K562 (cell line): Measurements from ENCODE around the gene CCSER2. TPM values are rescaled to one million over a fixed set of nuclear protein-coding genes. Genes with fewer than 3 reads are reported as not detected.

ENCODE experiments used
- ATAC-seq: fragments of 200-7000 bp; cut with Tn5 transposase; 3 replicates; pipeline ENCODE4 v1.9.1; 2020; ENCODE audit warnings: moderate library complexity
- BruUV-seq: library from RNA; stranded (reverse); fragments of 400-500 nt; replicated peaks from 2 replicates; lab custom pipeline; 2021; lab: Mats Ljungman, UMichigan
- CTCF ChIA-PET: fragments of 300-600 bp; formaldehyde crosslinking; extraction: SDS; loops from one replicate; lab custom pipeline; 2021; ENCODE audit warnings: low intra/inter-chr PET ratio; lab: Yijun Ruan, JAX
- POLR2A ChIA-PET: fragments of 300-600, 350-650 bp; sonication (Branson Sonifier 250); formaldehyde crosslinking; extraction: SDS; loops from one replicate; lab custom pipeline; 2021; ENCODE audit warnings: antibody characterized with exemption, inconsistent platforms; lab: Yijun Ruan, JAX
- DNase-seq, 4 experiments: peaks; one replicate each; pipeline versions ENCODE4 v3.0.0 to v3.0.0-alpha.2; 2011 to 2018; ENCODE audit warnings: low spot score in 3 of 4, mixed read lengths in 3 of 4; ENCODE audit errors: extremely low read depth in 1 of 4
- FAIRE-seq: peaks from 2 replicates; lab custom pipeline; 2011; peaks lifted over from hg19 to GRCh38; lab: Jason Lieb, UNC
- H2AFZ ChIP-seq: 2 replicates; pipeline ENCODE4 v1.6.0; 2011; ENCODE audit warnings: low read depth, low read length, control low read depth, inconsistent platforms
- H3K27ac ChIP-seq: fragments of 200-600 bp; 3 replicates; pipeline ENCODE4 v1.8.0; 2011; ENCODE audit warnings: low read depth, mild to moderate bottlenecking, control low read depth, inconsistent platforms, low read length, moderate library complexity, mixed read lengths; ENCODE audit errors: extremely low read depth
- H3K27me3 ChIP-seq, 2 experiments: fragments of 300-600 bp in 1 of 2; 2 replicates in 1 of 2; 3 replicates in 1 of 2; pipeline versions ENCODE4 v1.6.0 to v1.8.0; 2011; ENCODE audit warnings: inconsistent platforms in 2 of 2, low read length in 2 of 2, mild to moderate bottlenecking in 1 of 2, mixed read lengths in 1 of 2, moderate library complexity in 1 of 2; ENCODE audit not compliant: control insufficient read depth in 2 of 2, insufficient read depth in 2 of 2
- H3K36me3 ChIP-seq: fragments of 300-600 bp; 3 replicates; pipeline ENCODE4 v1.8.0; 2011; ENCODE audit warnings: mild to moderate bottlenecking, low read length, inconsistent platforms; ENCODE audit not compliant: control insufficient read depth, insufficient read depth
- H3K4me1 ChIP-seq, 2 experiments: fragments of 200-600 bp in 1 of 2; replicated peaks in 1 of 2; 2 replicates in 1 of 2; 3 replicates in 1 of 2; pipeline versions ENCODE4 v1.5.1 to v1.8.0; 2011; ENCODE audit warnings: inconsistent platforms in 2 of 2, low read length in 2 of 2, mild to moderate bottlenecking in 1 of 2, mixed read lengths in 1 of 2, moderate library complexity in 1 of 2; ENCODE audit not compliant: control insufficient read depth in 2 of 2, insufficient read depth in 2 of 2
- H3K4me2 ChIP-seq: 2 replicates; pipeline ENCODE4 v1.6.1; 2011; ENCODE audit warnings: low read length, control low read depth, inconsistent platforms, mixed read lengths; ENCODE audit not compliant: insufficient read depth
- H3K4me3 ChIP-seq: fragments of 200-600 bp; sonication (generic), shearing (Covaris generic); 2 replicates; pipeline ENCODE4 v1.5.1; 2016; ENCODE audit warnings: control low read depth, inconsistent platforms
- H3K79me2 ChIP-seq: fragments of 200-600 bp; 3 replicates; pipeline ENCODE4 v1.8.0; 2011; ENCODE audit warnings: low read length, inconsistent platforms; ENCODE audit not compliant: control insufficient read depth, insufficient read depth
- H3K9ac ChIP-seq, 2 experiments: 2 replicates each; pipeline versions ENCODE4 v1.6.0 to v1.6.1; 2011; ENCODE audit warnings: low read depth in 2 of 2, low read length in 2 of 2, control low read depth in 1 of 2, inconsistent platforms in 1 of 2, mild to moderate bottlenecking in 1 of 2, mixed read lengths in 1 of 2; ENCODE audit not compliant: insufficient read depth in 1 of 2
- H3K9me1 ChIP-seq: one replicate; pipeline ENCODE4 v1.6.0; 2011; ENCODE audit warnings: inconsistent platforms, mild to moderate bottlenecking, low read length, moderate library complexity; ENCODE audit not compliant: control insufficient read depth, insufficient read depth
- H3K9me3 ChIP-seq: replicated peaks from 2 replicates; pipeline ENCODE4 v1.5.1; 2011; ENCODE audit warnings: low read depth, low read length, inconsistent platforms; ENCODE audit not compliant: control insufficient read depth, insufficient read depth
- H4K20me1 ChIP-seq: replicated peaks from 2 replicates; pipeline ENCODE4 v1.6.1; 2011; ENCODE audit warnings: low read length, inconsistent platforms, mixed read lengths; ENCODE audit not compliant: control insufficient read depth, insufficient read depth
- ATF6 ChIP-seq: sonication (generic); formaldehyde crosslinking; IDR thresholded peaks from 2 replicates; pipeline ENCODE4 v1.4.0; 2020; ENCODE audit warnings: mild to moderate bottlenecking, missing genetic modification reagents
- CTBP1 ChIP-seq: fragments of 450-650 bp; IDR thresholded peaks from 2 replicates; pipeline ENCODE4 v1.6.1; 2016; ENCODE audit warnings: borderline replicate concordance
- FOXK2 ChIP-seq, 2 experiments: fragments of 450-650 bp; IDR thresholded peaks in 1 of 2; conservative IDR thresholded peaks in 1 of 2; 2 replicates each; pipeline ENCODE4 v1.6.1; 2016; ENCODE audit warnings: low read depth in 2 of 2, mild to moderate bottlenecking in 1 of 2
- HNRNPUL1 ChIP-seq: fragments of 200-400 bp; formaldehyde crosslinking; IDR thresholded peaks from 2 replicates; pipeline ENCODE4 v1.6.1; 2017; ENCODE audit warnings: low read length
- IRF2 ChIP-seq: sonication (generic); formaldehyde crosslinking; IDR thresholded peaks from 2 replicates; pipeline ENCODE4 v1.8.1; 2022; ENCODE audit warnings: mild to moderate bottlenecking, missing genetic modification reagents
- PATZ1 ChIP-seq: fragments of 250-450 bp; sonication (Bioruptor Pico); IDR thresholded peaks from 2 replicates; pipeline ENCODE4 v1.5.0; 2020; ENCODE audit warnings: mild to moderate bottlenecking, borderline replicate concordance
- PRMT5 ChIP-seq: sonication (generic); formaldehyde crosslinking; IDR thresholded peaks from 2 replicates; pipeline ENCODE4 v1.5.0; 2020; ENCODE audit warnings: missing genetic modification reagents
- RFX5 ChIP-seq: IDR thresholded peaks from 2 replicates; pipeline ENCODE4 v1.6.1; 2011; ENCODE audit warnings: low read depth, mild to moderate bottlenecking, improper control_type of control experiment, low read length
- SIX5 ChIP-seq, 2 experiments: IDR thresholded peaks; 2 replicates each; pipeline ENCODE4 v1.6.1; 2011; ENCODE audit warnings: low read length in 2 of 2, borderline replicate concordance in 1 of 2, low read depth in 1 of 2, mild to moderate bottlenecking in 1 of 2, moderate library complexity in 1 of 2; ENCODE audit not compliant: insufficient read depth in 1 of 2
- SMARCB1 ChIP-seq: IDR thresholded peaks from 2 replicates; pipeline ENCODE4 v1.6.1; 2011; ENCODE audit warnings: improper control_type of control experiment, low read depth; ENCODE audit not compliant: insufficient read length
- ZNF551 ChIP-seq: fragments of 250-450 bp; sonication (Bioruptor Pico); IDR thresholded peaks from 2 replicates; pipeline ENCODE4 v1.5.0; 2021; ENCODE audit warnings: mild to moderate bottlenecking, moderate library complexity
- WGBS: fragments of 100-300 bp; shearing (Covaris generic); methylation state at CpG from one replicate; pipeline ENCODE4 v1.1.6; 2016; ENCODE audit warnings: low coverage, mixed read lengths; ENCODE audit not compliant: insufficient coverage; ENCODE audit errors: missing lambda C conversion rate; 5-methylcytosine and 5-hydroxymethylcytosine counted together
- in situ Hi-C: fragments of 300-500 bp; cut with MboI; formaldehyde crosslinking; loops from 4 replicates; pipeline ENCODE4 v1.15.0; 2018; ENCODE audit warnings: inconsistent platforms, mixed read lengths
- intact Hi-C: fragments of 100-400 bp; cut with micrococcal nuclease; formaldehyde crosslinking; loops from 2 replicates; pipeline ENCODE4 v1.14.2; 2022
- polyA plus RNA-seq, 8 experiments: library from polyadenylated mRNA; depleted of rRNA in 4 of 8; stranded (reverse) in 5 of 8; unstranded in 3 of 8; fragments of >200 nt; fragmentation: Nextera tagmentation in 2 of 8; fragmentation: Illumina TruSeq in 1 of 8; extraction: Ambion mirVana in 2 of 8; extraction: Trizol in 1 of 8; gene quantifications; 2 replicates each; pipeline versions ENCODE4 v1.2.1 to v1.2.3, GENCODE V29; 2011 to 2014; ENCODE audit warnings: inconsistent platforms in 1 of 8, missing spikeins in 1 of 8
- total RNA-seq, 7 experiments: library from RNA; depleted of rRNA in 6 of 7; stranded (reverse); fragments of >200 nt in 6 of 7; fragmentation: Illumina TruSeq in 2 of 7; extraction: Trizol in 2 of 7; gene quantifications; 2 replicates each; pipeline versions ENCODE4 v1.2.1 to v1.2.3, GENCODE V29; 2011 to 2021; ENCODE audit warnings: low replicate concordance in 1 of 7

CCSER2 gene
- total and polyA plus RNA-seq, 9 of the 15 experiments (the other 6 are each of a cell fraction or from before 2014, with no cell fraction given): 2.7 to 15.1 (median 9.7) TPM

GRCh38 chr10:84392181-84392580, 63.8 kb downstream of the CCSER2 start:
- H3K27ac ChIP-seq: no peak overlapping the region
- no peak for ATAC-seq
- no peak overlapping the region for H3K9ac ChIP-seq
- POLR2A ChIA-PET: no interaction called here
- DNase-seq: no peak
- CTCF ChIA-PET: no interaction called here
- H2AFZ ChIP-seq: no peak overlapping the region
- no peak overlapping the region for H3K4me3 ChIP-seq
- intact Hi-C loops: no loop called here
- no peaks in the 10 kb centered on the region for H3K9me1 ChIP-seq
- H4K20me1 ChIP-seq: no peaks in the 10 kb centered on the region
- no TSS peak for BruUV-seq
- H3K4me1 ChIP-seq: no peaks in the 10 kb centered on the region
- H3K9me3 ChIP-seq: no peaks in the 10 kb centered on the region
- TF ChIP-seq IRF2 (CRISPR knock-in tag) (no peak), SMARCB1 (no peak), HNRNPUL1 (no peak), RFX5 (no peak), PRMT5 (CRISPR knock-in tag) (no peak), SIX5 (IDR thresholded peaks at IDR 0.05; ENCODE audit: borderline replicate concordance in 1 of 2, insufficient read depth in 1 of 2, low read depth in 1 of 2, low read length in 2 of 2) (no peak), CTBP1 (no peak), ATF6 (CRISPR knock-in tag) (no peak), ZNF551 (CRISPR knock-in tag) (no peak), FOXK2 (conservative IDR thresholded peaks at IDR 0.05 in 1 of 2, IDR thresholded peaks at IDR 0.05 in 1 of 2; ENCODE audit: low read depth in 2 of 2) (no peak), PATZ1 (no peak)
- WGBS: 51% methylated on average over 2 of the region's 2 CpGs
- H3K4me2 ChIP-seq: no peak overlapping the region
- FAIRE-seq: no peak
- in situ Hi-C loops: no loop called here
- no peaks in the 10 kb centered on the region for H3K79me2 ChIP-seq
- no peaks in the 10 kb centered on the region for H3K27me3 ChIP-seq
- H3K36me3 ChIP-seq: no peaks in the 10 kb centered on the region
